Naive B cell (primary cell): Measurements from ENCODE around the gene USP5. TPM values are rescaled to one million over a fixed set of nuclear protein-coding genes. Genes with fewer than 3 reads are reported as not detected.

ENCODE experiments used
- ATAC-seq, 2 donors: fragments of 150-1000 bp; cut with Tn5 transposase; 2 replicates each; pipeline ENCODE4 v1.10.0; 2021; ENCODE audit warnings: low read depth in 2 of 2, mild to moderate bottlenecking in 2 of 2, moderate library complexity in 2 of 2
- DNase-seq: peaks from one replicate; pipeline ENCODE4 v3.0.0; 2022
- H3K27ac Mint-ChIP-seq, 6 donors: one replicate each; pipeline ENCODE4 v1.8.0; 2020 to 2022; ENCODE audit warnings: mild to moderate bottlenecking in 6 of 6, mixed read lengths in 6 of 6, moderate library complexity in 5 of 6, inconsistent platforms in 2 of 6
- H3K27me3 Mint-ChIP-seq, 3 donors: one replicate each; pipeline ENCODE4 v1.8.0; 2021 to 2022; ENCODE audit warnings: mixed read lengths in 3 of 3, mild to moderate bottlenecking in 1 of 3
- H3K36me3 Mint-ChIP-seq, 2 donors: one replicate each; pipeline ENCODE4 v1.8.0; 2020 to 2022; ENCODE audit warnings: mixed read lengths in 2 of 2, inconsistent platforms in 1 of 2, mild to moderate bottlenecking in 1 of 2
- H3K4me1 Mint-ChIP-seq, 3 donors: one replicate each; pipeline ENCODE4 v1.8.0; 2020 to 2022; ENCODE audit warnings: mixed read lengths in 3 of 3, inconsistent platforms in 1 of 3, mild to moderate bottlenecking in 1 of 3, moderate library complexity in 1 of 3
- H3K4me3 Mint-ChIP-seq, 8 donors: one replicate each; pipeline ENCODE4 v1.8.0; 2020 to 2022; ENCODE audit warnings: mild to moderate bottlenecking in 8 of 8, mixed read lengths in 8 of 8, moderate library complexity in 8 of 8, inconsistent platforms in 2 of 8
- H3K9me3 Mint-ChIP-seq, 7 donors: one replicate each; pipeline ENCODE4 v1.8.0; 2020 to 2022; ENCODE audit warnings: mixed read lengths in 7 of 7, mild to moderate bottlenecking in 5 of 7, inconsistent platforms in 2 of 7, moderate library complexity in 1 of 7
- polyA plus RNA-seq, 6 donors: library from polyadenylated mRNA; unstranded; fragments of 300-500 nt; fragmentation: Illumina TruSeq; gene quantifications; one replicate each; pipeline ENCODE4 v1.2.3, GENCODE V29; 2021; ENCODE audit warnings: low read depth in 6 of 6

The USP5 gene
- polyA plus RNA-seq, 6 donors from 2014 or later = 28.5 to 45.1 (median 35.4) TPM

GRCh38 chr12:6839482-6840201 lies 12.3 kb upstream of the USP5 start:
- peak; percentile 27 to 68 for ATAC-seq
- DNase-seq = no peak
- Mint-ChIP-seq H3K27ac (no peak overlapping the region), H3K36me3 (no peaks in the 10 kb centered on the region), H3K27me3 (peaks cover 1 to 16% (median 3%) of the 10 kb centered on the region in 3 donors), H3K9me3 (no peaks in the 10 kb centered on the region), H3K4me3 (no peak overlapping the region), H3K4me1 (peaks cover 4 to 9% (median 5%) of the 10 kb centered on the region in 3 donors)

GRCh38 chr12:6840330-6840729 lies 11.6 kb upstream of the USP5 start:
- peak overlapping the region in 1 of 6 donors; percentile 70 for H3K27ac Mint-ChIP-seq
- no peaks in the 10 kb centered on the region for H3K9me3 Mint-ChIP-seq
- ATAC-seq (no peak), DNase-seq (no peak)
- peaks cover 0 to 11% (median 3%) of the 10 kb centered on the region in 3 donors for H3K27me3 Mint-ChIP-seq
- peaks cover 4 to 9% (median 5%) of the 10 kb centered on the region in 3 donors for H3K4me1 Mint-ChIP-seq
- no peaks in the 10 kb centered on the region for H3K36me3 Mint-ChIP-seq
- no peak overlapping the region for H3K4me3 Mint-ChIP-seq

GRCh38 chr12:6840761-6841515 lies 11.0 kb upstream of the USP5 start, which contains the start of gene GNB3:
GNB3 (plus strand) TSS chr12:6840925; CDS start chr12:6841288, 363 bp downstream.
- Mint-ChIP-seq H3K9me3 (no peaks in the 10 kb centered on the region), H3K4me3 (no peak within 1 kb of the TSS), H3K4me1 (peaks cover 0 to 4% (median 0%) of the 10 kb centered on the region in 3 donors), H3K36me3 (no peaks in the 10 kb centered on the region), H3K27me3 (peaks cover 0 to 11% (median 0%) of the 10 kb centered on the region in 3 donors), H3K27ac (peak within 1 kb of the TSS in 1 of 6 donors; percentile 70)
- no peak for DNase-seq
- ATAC-seq = no peak

GRCh38 chr12:6842075-6842474 lies 9.9 kb upstream of the USP5 start:
- DNase-seq (no peak), ATAC-seq (no peak)
- Mint-ChIP-seq H3K27me3 (peaks cover 0 to 7% (median 0%) of the 10 kb centered on the region in 3 donors), H3K27ac (no peak overlapping the region), H3K4me1 (no peaks in the 10 kb centered on the region), H3K4me3 (no peak overlapping the region), H3K9me3 (no peaks in the 10 kb centered on the region), H3K36me3 (no peaks in the 10 kb centered on the region)

- H3K4me1 Mint-ChIP-seq = no peaks in the 10 kb centered on the region
- peak overlapping the region in 1 of 8 donors; percentile 66 for H3K4me3 Mint-ChIP-seq
- no peaks in the 10 kb centered on the region for H3K36me3 Mint-ChIP-seq
- DNase-seq (no peak), ATAC-seq (no peak)
- no peak overlapping the region for H3K27ac Mint-ChIP-seq
- H3K9me3 Mint-ChIP-seq = no peaks in the 10 kb centered on the region
- peaks cover 0 to 5% (median 0%) of the 10 kb centered on the region in 3 donors for H3K27me3 Mint-ChIP-seq
Observed at GRCh38 chr12:6843118-6843902, 8.6 kb upstream of the USP5 start.

GRCh38 chr12:6845395-6845794 lies 6.6 kb upstream of the USP5 start:
- Mint-ChIP-seq H3K4me1 (peaks cover 0 to 7% (median 7%) of the 10 kb centered on the region in 3 donors), H3K36me3 (no peaks in the 10 kb centered on the region), H3K9me3 (no peaks in the 10 kb centered on the region), H3K4me3 (no peak overlapping the region), H3K27ac (no peak overlapping the region), H3K27me3 (peaks cover 0 to 5% (median 0%) of the 10 kb centered on the region in 3 donors)
- ATAC-seq = no peak
- DNase-seq = no peak

GRCh38 chr12:6846316-6846869 lies 5.6 kb upstream of the USP5 start:
- H3K9me3 Mint-ChIP-seq = no peaks in the 10 kb centered on the region
- no peak overlapping the region for H3K4me3 Mint-ChIP-seq
- ATAC-seq (no peak), DNase-seq (no peak)
- H3K27me3 Mint-ChIP-seq = peaks cover 0 to 5% (median 0%) of the 10 kb centered on the region in 3 donors
- peak overlapping the region in 1 of 6 donors; percentile 1 for H3K27ac Mint-ChIP-seq
- peaks cover 6 to 15% (median 14%) of the 10 kb centered on the region in 3 donors for H3K4me1 Mint-ChIP-seq
- no peaks in the 10 kb centered on the region for H3K36me3 Mint-ChIP-seq

- Mint-ChIP-seq H3K4me1 (peaks cover 9 to 18% (median 17%) of the 10 kb centered on the region in 3 donors), H3K9me3 (no peaks in the 10 kb centered on the region), H3K27me3 (peaks cover 0 to 5% (median 0%) of the 10 kb centered on the region in 3 donors), H3K4me3 (peak overlapping the region in 1 of 8 donors; percentile 4), H3K27ac (peak overlapping the region in 3 of 6 donors; percentile 18 to 58 (median 39)), H3K36me3 (no peaks in the 10 kb centered on the region)
- ATAC-seq = no peak
- no peak for DNase-seq
Observed at GRCh38 chr12:6847676-6848075, 4.3 kb upstream of the USP5 start.

- Mint-ChIP-seq H3K9me3 (no peaks in the 10 kb centered on the region), H3K27ac (peak overlapping the region in 1 of 6 donors; percentile 34), H3K4me1 (peaks cover 22 to 33% (median 29%) of the 10 kb centered on the region in 3 donors)
Observed at GRCh38 chr12:6849427-6849826, 2.5 kb upstream of the USP5 start.

GRCh38 chr12:6849976-6850560 lies 1.9 kb upstream of the USP5 start:
- H3K4me1 Mint-ChIP-seq = peaks cover 22 to 33% (median 29%) of the 10 kb centered on the region in 3 donors
- peak overlapping the region in 4 of 6 donors; percentile 34 to 78 (median 63) for H3K27ac Mint-ChIP-seq
- ATAC-seq (no peak), DNase-seq (no peak)
- no peaks in the 10 kb centered on the region for H3K27me3 Mint-ChIP-seq
- peak overlapping the region in 6 of 8 donors; percentile 9 to 74 (median 45) for H3K4me3 Mint-ChIP-seq
- H3K36me3 Mint-ChIP-seq = no peaks in the 10 kb centered on the region
- H3K9me3 Mint-ChIP-seq = no peaks in the 10 kb centered on the region

More at GRCh38 chr12:6849427-6849826, 2.5 kb upstream of the USP5 start:
- H3K4me3 Mint-ChIP-seq = peak overlapping the region in 2 of 8 donors; percentile 25 to 52
- no peak for ATAC-seq
- no peaks in the 10 kb centered on the region for H3K36me3 Mint-ChIP-seq
- no peaks in the 10 kb centered on the region for H3K27me3 Mint-ChIP-seq
- no peak for DNase-seq

- peak overlapping the region in 3 of 6 donors; percentile 81 to 100 (median 98) for H3K27ac Mint-ChIP-seq
- peaks cover 2 to 3% of the 10 kb centered on the region in 2 donors for H3K36me3 Mint-ChIP-seq
- H3K9me3 Mint-ChIP-seq = no peaks in the 10 kb centered on the region
- peak overlapping the region in 4 of 8 donors; percentile 76 to 99 (median 86) for H3K4me3 Mint-ChIP-seq
- ATAC-seq (no peak), DNase-seq (no peak)
- H3K4me1 Mint-ChIP-seq = peaks cover 22 to 33% (median 30%) of the 10 kb centered on the region in 3 donors
- H3K27me3 Mint-ChIP-seq = no peaks in the 10 kb centered on the region
Observed at GRCh38 chr12:6850796-6851152, 1.2 kb upstream of the USP5 start.

GRCh38 chr12:6851153-6851920 lies 613 bp upstream of the USP5 start, which contains the start of gene CDCA3:
CDCA3 (minus strand) TSS chr12:6851286; CDS start chr12:6850952, 334 bp downstream.
- no peaks in the 10 kb centered on the region for H3K9me3 Mint-ChIP-seq
- H3K36me3 Mint-ChIP-seq = peaks cover 4 to 8% of the 10 kb centered on the region in 2 donors
- peak; percentile 89 for DNase-seq
- H3K4me3 Mint-ChIP-seq = peak within 1 kb of the TSS; percentile 83 to 100 (median 97)
- H3K4me1 Mint-ChIP-seq = peaks cover 22 to 33% (median 32%) of the 10 kb centered on the region in 3 donors
- peak within 1 kb of the TSS; percentile 81 to 100 (median 100) for H3K27ac Mint-ChIP-seq
- ATAC-seq = peak; percentile 54 to 58
- no peaks in the 10 kb centered on the region for H3K27me3 Mint-ChIP-seq
